ENCODE results near the gene TOP3A.

TOP3A gene

DNA sequence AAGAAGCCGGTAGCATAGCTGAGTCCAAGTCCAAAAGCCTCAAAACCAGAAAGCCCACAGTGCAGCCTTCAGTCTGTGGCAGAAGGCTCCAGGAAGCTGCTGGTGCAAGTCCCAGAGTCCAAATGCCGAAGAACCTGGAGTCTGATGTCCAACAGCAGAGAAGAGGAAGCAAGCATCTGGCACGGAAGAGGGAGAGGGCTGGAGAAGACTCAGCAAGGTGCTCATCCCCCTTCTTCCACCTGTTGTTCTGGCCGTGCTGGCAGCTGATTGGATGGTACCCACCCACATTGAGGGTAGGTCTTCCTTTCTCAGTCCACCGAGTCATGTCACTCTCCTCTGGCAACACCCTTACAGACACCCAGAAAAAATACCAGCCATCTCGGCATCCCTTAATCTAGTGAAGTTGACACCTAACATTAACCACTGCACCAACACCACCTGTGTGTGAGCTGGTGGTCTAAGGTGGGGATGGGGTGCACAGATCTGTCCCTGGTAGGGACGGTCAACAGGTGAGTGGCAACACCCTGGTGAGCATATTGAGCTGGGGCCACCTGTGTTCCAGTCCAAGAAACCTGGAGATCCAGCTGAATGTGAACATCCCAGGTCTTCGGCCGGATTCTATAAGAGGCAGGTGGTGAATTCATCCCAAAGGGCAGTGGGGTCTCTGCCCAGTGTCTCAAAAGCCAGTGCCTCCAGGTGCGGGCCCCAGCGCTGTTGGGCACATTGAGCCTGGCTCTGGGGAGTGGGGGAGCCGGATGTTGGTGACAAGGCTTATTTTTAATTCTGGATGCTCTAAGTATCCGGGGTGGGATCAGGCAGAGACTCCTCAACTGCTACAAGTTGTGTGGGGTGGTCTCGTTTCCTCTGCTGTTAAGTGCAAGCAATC, 44.5 kb downstream of the TOP3A start:
- DNase-seq = no peak

DNA sequence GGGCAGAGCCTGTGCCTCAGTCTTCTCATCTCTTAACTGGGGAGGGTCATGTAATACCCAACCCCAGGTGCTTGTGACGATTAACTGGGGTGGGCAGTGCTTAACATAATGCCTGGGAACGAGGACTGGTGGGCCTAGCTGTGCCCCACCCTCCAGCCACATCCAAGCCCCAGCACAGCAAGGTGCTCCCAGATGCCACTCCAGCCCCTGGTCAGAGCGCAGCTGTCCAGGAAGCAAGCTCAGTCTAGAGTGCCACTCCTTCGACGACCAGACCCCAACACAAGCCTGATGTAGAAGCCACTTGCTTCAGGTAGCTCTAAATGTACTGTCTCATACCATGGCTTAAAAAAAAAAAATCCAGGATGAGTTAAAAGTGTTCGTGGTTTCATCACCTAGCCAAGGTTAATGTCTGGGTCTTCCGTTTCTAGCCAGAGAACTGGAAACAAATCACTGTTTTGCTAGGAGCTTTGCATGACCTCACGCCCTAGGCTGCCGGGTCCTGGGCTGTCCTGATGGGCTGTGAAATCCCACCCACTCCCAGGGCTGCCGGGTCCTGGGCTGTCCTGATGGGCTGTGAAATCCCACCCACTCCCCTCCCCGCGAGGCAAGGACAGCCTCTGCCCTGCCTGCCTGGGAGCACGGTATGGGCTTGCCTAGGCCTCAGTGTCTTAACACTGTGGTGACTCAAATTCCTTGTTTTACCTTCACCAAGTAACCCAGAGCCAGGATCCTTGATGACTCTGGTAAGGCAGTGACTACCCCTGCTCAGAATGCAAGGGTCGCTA, 46.7 kb downstream of the TOP3A start:
- DNase-seq = no peak

DNA sequence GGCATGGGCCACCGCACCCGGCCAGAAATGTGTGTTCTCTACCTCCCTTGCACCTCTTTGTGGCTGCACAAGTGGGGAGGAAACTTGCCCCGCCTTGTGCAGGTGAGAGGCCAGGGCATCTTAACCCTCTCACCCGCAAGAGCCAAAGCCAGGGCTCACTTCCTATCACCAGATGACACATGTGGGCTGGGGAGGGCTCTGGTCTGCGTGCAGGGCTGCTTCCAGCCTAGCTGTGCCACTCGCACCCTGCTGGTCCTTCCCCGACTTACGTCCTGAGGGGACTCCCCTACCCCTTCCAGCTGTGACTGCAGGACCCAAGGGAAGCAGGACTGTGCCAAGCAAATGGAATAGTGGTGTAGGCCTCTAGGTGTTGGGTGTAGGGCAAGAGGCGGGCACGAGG, 47.4 kb downstream of the TOP3A start:
- DNase-seq = no peak

DNA sequence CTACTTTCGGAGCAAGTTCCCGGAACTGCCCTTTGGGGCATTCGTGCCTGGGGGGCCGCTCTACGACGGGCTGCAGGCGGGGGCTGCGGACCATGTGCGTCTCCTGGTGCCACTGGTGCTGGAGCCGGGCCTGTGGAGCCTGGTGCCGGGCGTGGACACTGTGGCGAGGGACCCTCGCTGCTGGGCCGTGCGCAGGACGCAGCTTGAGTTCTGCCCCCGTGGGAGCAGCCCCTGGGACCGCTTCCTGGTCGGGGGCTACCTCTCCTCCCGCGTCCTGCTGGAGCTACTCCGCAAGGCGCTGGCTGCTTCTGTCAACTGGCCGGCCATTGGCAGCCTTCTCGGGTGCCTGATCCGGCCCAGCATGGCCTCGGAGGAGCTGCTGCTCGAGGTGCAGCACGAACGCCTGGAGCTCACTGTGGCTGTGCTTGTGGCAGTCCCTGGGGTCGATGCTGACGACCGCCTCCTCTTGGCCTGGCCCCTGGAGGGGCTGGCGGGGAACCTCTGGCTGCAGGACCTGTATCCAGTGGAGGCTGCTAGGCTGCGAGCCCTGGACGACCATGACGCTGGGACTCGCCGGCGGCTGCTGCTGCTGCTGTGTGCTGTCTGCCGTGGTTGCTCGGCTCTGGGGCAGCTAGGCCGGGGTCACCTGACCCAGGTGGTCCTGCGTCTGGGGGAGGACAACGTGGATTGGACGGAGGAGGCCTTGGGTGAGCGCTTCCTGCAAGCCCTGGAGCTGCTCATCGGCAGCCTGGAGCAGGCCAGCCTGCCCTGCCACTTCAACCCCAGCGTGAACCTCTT, 50.7 kb downstream of the TOP3A start:
- DNase-seq = no peak

DNA sequence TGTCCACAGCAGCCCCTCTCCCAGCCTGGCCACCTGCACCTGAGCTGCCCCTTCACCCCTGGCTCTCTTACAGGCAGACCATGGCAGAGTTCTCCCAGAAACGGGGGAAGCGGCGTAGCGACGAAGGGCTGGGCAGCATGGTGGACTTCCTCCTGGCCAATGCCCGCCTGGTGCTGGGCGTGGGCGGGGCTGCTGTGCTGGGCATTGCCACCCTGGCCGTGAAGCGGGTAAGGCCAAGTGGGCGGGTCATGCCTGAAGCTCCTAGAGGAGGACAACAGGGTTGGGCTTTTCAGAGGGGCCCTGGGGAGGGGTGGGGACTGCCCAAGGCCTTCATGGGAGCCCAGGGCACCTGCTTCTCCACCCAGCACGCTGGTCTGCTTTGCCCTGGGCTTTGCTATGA, 52.2 kb downstream of the TOP3A start:
- DNase-seq = no peak

DNA sequence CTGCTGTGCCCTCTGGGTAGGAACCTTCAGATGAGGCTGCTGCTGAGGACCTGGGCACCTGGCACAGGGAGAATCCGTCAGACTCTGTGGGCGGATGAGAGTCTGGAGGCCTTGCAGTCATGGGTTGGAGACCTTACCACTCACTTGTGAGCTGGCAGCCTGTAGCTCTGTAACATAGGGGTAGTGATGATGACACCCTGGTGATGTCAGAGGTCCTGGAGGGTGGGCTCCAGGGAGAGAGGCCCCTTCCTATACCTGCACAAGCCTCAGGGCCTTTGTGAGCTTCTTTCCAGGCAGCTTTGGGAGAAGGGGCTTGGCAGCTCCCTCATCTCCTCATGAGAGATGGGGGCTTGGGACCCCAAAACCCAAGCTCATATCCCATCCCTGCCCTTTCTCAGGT, 52.7 kb downstream of the TOP3A start:
- DNase-seq = no peak

DNA sequence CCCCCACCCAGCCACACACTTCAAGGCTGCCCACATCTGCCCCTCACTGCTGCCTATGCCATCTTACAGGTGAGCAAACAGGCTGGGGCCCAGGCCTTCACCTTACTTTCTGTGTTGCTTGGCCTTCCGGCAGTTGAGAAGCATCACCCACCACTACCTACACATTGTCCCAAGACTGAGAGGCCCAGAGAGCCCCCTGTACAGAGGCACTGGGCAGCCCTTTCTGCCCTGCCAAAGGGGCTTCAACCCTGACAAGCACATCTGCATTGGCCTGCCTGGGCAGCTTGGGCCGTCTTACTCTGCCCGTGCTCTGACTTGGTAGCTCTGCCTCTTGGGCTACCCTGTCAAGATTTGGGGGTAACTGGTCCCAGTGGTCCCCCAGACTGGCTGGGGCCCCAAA, 53.1 kb downstream of the TOP3A start:
- DNase-seq = no peak

DNA sequence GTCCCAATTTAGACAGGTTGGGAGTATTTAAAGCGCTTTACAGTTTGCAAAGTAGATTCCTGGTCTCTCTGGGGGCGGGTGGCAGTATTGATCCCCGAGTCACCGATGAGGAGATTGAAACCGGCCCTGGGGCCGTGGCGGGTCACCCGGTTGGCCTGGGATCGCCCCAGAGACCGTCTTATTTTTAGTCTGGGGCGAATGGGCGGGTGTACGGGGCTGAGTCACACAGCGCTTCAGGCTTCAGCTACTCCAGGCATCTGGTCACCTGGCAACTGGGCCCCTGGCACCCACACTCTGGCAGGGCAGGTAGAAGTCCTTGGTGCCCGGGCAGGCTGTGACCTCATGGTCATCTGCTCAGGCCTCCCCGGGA, 53.7 kb downstream of the TOP3A start:
- DNase-seq = no peak

DNA sequence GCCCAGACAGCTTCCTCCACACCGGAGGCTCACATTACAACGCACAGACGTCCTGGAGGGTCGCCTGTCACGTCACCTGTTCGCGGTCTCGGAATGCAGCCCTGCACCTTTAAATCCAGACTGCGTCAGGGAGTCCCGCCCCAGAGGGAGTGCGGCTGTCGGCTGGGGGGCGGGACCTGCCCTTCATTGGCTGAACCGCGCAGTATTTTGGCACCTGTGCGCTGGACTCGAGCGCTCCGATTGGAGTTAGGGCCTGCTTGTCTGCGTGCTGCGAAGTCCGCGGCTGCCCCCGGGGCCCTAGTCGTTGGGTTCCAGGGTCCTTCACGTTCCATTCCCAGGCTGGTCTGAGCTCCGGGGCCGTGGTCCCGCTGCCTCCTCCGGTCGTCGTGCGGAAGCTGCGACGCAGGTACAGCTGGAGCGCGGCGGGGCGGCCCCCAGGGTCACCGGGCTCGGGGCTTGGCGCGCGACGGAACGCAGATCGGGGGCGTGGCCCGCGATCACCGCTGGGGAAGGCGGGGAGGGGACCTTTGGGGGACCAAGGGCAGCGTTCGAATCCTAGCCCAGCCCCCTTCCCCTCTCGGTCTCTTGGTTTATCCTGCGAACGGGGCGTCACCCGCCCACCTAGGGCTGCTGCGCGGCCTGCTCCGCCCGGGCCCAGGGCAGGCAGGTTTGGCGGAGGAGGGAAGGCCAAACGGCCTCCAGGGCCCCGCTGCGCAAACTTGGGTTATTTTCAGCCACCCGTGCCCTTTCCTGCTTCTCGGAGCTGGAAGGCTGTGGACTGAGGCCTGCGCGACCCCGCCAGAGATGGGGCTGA, 54.3 kb downstream of the TOP3A start, which contains the start of gene MIEF2:
Gene MIEF2 (plus strand): TSS at position 331 of the 814 bp plus-strand sequence. CDS start 2,059 bp downstream, outside the sequence.
- peak; percentile 94 for DNase-seq

DNA sequence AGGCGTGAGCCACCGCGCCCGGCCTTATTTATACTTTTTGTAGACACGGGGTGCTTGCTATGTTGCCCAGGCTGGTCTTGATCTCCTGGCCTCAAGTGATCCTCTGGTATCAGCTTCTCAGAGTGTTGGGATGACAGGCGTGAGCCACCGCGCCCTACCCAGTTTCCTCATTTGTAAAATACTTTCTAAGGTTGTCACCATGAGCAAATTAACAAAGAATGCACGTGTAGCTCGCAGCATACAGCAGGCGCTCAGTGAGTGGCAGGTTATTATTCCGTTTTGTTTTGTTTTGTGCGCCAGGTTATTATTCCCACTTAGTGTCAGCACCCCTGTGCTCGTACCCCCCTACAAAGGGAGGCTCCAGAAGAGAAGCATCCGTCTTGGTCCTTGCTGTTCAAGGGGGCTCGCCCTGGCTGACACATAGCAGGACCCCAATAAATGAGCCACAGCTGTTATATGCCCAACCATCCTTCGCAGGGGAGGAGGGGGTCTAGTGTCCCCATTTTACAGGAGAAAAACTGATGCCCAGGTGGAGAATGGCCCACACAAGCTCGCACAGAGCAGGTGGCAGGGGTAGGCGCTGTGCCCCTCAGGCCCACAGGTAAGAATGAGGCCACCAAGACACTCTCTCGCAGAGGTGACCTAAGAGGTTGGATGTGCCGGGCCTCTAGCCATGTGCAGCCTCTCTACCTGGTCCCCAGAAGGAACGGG, 55.0 kb downstream of the TOP3A start:
- no peak for DNase-seq

DNA sequence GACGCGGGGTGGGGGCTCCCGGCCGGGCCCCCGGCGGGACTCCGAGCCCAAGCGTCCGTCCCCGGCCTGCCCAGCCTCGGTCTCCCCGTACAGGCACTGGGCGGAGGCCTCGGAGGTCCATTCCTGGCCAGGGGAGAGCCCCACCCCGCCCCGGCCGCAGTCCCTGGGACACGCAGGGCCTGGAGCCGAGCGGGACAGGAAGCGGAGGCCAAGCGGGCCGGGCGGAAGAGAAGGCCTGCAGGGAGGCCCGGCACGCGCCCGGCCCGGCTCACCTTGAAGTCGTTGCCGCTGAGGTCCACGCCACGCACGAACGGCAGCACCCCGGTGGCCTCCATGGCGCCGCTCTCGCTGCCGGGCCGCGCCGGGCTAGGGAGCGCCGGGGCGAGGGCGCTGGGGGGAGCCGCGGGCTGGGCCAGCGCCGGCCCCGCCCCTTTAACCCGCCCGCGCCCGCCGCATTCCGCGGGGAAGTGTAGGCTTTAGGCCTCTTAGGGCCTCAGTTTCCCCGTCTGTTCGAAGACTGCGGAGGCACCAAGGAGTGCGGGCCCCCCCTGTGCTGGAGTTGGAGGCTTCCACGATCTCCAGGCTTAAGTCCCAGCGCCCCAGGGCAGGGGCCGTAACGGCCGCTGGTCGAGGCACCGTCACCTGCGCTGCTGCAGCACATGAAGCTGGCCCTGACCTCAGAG, 56.3 kb downstream of the TOP3A start, which contains the start of gene FLII:
Gene FLII (minus strand): TSS at position 383 of the 683 bp plus-strand sequence. CDS start 48 bp downstream, at position 335.
- peak; percentile 26 for DNase-seq

DNA sequence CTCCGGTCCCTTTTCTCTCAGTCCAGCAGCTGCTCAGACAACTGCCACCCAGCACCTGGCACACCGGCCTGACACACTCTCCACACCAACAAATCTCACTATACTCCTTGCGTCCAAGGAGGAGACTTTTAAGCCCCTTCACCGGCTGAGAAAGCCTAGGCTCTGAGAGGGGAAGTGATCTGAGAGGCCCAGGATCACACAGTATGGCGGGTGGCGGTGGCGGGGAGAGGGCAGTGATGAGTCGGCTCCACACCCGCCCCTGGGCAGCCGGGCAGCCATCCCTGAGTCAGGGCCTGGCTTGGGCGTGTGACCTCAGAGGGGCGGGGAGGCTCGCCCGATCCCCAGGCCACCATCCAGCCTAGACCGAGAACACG, 56.8 kb downstream of the TOP3A start:
- DNase-seq = peak; percentile 12

DNA sequence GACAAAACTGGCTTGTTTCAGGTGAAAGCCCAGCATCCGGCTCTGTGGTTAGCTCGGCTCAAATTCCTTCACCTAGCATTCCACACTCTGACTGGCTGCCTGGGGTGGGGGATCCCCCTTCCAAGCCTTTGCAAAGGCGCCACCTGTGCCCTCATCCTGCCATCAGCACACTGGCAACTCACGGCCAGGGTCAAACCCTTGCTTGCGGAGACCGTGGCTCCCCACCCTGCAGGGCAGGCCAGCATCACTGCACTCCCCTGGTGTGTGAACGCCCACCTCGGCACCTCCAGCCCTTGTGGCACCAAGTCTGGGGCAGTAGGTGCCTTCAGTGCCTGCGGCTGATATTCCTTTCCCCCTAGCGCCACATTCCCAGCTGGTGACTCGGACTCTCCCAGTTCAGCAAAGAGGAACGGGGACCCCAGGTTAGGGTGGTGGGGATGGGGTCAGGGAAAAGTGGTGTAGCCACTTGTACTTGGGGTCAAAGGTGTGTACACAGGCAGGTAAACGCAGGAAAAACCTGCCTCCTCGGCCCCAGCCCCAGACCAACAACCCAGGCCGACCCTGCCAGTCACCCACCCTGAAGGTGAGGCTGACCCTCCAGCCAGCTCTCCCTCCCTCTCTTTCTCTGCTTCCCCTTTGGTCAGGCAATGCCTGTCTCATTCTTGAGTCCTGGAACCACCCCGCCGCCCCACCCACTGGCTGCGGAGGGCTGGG, 57.4 kb downstream of the TOP3A start:
- DNase-seq = peak; percentile 14

DNA sequence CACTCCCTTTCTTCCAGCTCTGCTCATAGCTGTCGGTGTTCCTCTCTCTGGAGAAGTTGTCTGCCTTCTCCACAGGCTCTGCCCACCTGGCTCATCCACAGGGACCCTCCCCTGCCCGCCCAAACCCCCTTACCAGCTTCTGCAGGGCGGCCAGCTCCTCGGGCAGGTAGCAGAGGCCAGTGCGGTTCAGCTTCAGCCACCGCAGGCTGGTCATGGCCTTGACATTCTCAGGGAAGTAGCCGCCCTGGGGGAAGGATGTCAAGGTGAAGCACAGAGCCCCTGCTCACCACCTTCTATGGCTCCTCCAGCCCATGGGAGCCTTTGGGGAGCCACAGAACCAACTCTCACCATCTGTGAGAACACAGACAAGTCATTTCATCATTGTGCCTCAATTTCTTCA, 58.0 kb downstream of the TOP3A start:
- no peak for DNase-seq

DNA sequence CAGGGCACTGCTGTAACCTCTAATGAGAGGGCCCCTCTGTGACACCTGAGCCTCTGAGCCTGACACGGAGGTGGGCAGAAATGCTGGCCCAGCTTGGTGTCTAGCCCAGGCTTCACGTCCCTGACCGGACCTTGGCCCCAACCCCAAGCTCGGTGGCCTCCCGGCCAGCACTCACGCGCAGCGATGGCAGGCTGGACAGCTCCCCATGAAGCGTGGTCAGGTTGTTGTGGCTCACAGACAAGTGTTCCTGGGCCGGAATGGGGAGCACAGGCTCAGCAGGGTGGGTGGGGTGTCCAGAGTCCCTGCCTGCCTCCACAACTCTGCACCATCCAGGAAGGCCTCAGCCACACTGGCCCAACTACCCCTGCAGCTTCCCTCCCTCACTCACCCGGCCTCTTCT, 58.4 kb downstream of the TOP3A start:
- DNase-seq = no peak

DNA sequence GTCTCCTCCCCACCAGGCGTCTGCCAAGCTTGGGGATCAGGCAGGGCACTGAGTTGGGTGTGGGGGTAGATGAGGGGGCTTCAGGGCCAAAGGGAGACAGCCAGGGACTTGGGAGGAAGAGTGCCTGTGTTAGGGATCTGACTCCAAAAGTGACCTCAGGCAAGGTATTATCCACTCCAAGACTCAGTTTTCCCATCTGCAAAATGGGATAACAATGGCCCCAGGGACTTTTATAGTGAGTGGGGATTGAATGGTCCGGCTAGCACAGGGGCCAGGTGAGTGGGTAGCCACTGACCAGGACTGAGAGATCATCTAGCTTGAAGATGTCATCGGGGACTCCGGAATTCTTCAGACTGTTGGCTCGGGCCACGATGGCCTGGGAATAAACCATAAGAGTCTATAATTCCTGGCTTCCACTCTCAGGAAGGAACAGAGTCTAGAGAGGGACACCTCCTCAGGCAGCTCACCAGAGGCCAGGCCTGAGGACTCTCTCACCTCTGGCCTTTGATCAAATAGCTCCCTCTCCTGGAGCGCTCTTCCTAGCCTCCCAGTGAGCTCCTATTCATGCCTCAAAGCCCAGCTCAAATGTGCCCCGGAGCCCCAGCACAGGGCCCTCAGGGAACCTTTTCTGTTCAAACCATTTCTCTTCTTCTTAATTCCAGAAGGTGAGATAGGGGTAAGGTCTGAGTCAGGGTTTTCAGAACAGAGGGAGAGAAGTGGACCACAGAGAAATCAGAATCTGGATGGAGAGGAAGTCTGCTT, 59.7 kb downstream of the TOP3A start:
- DNase-seq = no peak

DNA sequence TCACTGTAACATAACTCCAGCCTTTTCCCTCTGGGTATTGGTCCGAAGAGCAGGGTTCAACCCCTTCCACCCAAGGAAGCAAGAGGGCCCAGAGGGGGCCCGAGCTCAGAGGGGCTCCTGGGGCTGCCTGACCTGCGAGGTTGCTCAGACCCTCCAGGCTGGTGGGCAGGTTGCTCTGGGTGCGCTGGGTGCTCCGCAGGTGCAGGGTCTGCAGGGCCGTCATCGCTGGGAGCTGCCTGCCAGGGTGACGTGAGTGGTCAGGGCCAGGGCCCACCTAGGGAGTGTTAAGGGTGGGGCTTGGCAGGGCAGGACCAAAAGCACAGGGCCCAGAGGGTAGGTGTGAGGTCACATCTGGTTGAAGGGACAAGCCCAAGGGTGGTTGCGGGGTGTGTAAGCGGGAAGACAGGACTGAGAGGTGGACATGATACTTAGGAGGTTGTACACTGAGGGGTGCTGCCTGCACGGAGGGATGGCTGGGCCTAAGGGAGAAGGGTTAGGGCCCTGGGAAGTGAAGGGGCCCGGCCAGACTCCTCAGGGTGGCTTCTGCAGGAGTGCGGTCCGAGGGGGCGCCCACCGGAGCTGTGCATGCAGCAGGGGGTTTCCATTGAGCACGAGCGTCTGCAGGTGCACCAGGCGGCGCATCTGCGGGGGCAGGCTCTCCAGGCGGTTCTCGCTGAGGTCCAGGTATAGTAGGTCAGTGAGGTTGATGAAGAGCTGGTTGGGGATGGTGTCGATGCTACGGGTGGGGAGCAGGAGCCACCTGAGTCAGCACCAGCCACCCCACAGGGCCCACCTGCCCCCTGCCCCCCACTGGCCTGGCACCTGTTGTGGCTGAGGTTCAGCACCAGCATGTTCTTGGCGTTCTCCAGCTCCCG, 60.6 kb downstream of the TOP3A start:
- no peak for DNase-seq

DNA sequence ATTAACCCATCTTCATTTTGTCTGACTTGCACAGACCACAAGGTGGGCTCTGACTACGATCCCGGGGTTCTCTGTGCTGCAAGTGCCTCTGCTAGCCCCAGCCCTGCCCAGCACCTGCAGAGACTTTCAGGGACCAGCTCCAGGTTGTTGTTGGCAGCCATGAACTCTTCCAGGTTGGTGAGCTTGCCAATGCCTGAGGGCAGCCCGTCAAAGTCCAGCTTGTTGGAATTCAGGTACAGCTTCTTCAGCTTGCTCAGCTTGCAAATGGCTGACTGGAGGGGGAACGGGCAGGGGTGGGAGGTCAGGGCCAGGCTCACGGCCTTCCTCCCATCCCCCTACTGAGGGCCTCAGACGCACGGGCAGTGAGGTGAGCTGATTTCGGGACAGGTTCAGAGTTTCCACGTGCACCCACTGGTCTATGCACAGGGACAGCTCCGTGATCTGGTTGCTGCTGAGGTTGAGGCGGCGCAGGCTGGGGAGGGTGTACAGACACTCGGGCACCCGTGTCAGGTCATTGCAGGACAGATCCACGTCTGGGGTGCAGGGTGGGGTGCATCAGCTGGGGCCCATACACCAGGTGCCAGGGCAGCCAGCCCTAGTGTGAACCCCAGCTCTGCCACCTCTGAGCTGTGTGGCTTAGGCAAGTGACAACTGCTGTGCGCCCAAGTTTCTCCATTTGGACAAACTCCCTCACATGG, 61.5 kb downstream of the TOP3A start:
- DNase-seq = no peak

Measured in NCI-H510A (cell line).